ENCODE data around the gene EHD2.

- TF ChIP-seq CTCF (conservative IDR thresholded peaks at IDR 0.05; ENCODE audit: low read depth, low read length) (no peak), POLR2A (IDR thresholded peaks at IDR 0.05; ENCODE audit: low read depth, low read length) (no peak), FOS (IDR thresholded peaks at IDR 0.05; ENCODE audit: low read depth, low read length) (no peak), RAD21 (IDR thresholded peaks at IDR 0.05; ENCODE audit: low read length) (no peak), RCOR1 (IDR thresholded peaks at IDR 0.05; ENCODE audit: insufficient replicate concordance, low read length) (no peak), MXI1 (IDR thresholded peaks at IDR 0.05; ENCODE audit: borderline replicate concordance, low read depth, low read length) (no peak)
Measured at GRCh38 chr19:47679922-47680857, 33.0 kb upstream of the EHD2 start.

Measured in IMR-90 (cell line).